ENCODE results near the gene MKLN1. TPM values are rescaled to one million over a fixed set of nuclear protein-coding genes. Genes with fewer than 3 reads are reported as not detected.

MKLN1 gene
- total RNA-seq, 1 experiment from 2014 or later = 90.2 TPM

DNA sequence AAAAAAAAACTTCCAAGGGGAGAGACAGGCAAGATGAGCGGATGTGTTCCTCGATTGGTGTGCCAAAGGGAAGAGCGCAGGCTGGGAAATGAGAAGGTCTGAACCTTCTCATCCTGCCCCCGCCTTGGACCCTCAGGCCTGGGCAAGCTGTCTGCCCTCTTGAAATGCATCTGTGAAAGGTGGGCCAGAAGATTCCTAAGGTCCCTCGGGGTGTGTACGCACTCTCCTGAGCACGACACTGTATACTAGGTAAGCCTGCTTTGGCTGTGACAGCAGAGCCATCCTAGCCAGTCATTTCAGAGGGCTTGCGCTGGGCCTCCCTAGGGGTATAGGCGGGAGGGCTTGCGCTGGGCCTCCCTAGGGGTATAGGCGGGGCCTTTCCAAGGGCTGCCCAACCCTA lies 201.9 kb downstream of the MKLN1 start:
- Histone ChIP-seq H3K4me3 (ENCODE audit: low read depth, low read length, poor library complexity, severe bottlenecking) (no peak overlapping the region), H3K27ac (ENCODE audit: low read depth, low read length, poor library complexity, severe bottlenecking) (no peak overlapping the region), H3K4me1 (ENCODE audit: insufficient read depth, low read length, poor library complexity, severe bottlenecking) (no peaks in the 10 kb centered on the region), H3K36me3 (ENCODE audit: insufficient read depth, low read length, poor library complexity, severe bottlenecking) (no peaks in the 10 kb centered on the region), H3K27me3 (replicated peaks; ENCODE audit: insufficient read depth, low read depth, low read length, poor library complexity) (no peaks in the 10 kb centered on the region), H3K9me3 (ENCODE audit: low read depth, low read length, poor library complexity, severe bottlenecking) (no peaks in the 10 kb centered on the region)
- ChIA-PET CTCF (no interaction called here), POLR2A (ENCODE audit: low non-redundant PET) (no interaction called here)
- TF ChIP-seq, protein P1, sequence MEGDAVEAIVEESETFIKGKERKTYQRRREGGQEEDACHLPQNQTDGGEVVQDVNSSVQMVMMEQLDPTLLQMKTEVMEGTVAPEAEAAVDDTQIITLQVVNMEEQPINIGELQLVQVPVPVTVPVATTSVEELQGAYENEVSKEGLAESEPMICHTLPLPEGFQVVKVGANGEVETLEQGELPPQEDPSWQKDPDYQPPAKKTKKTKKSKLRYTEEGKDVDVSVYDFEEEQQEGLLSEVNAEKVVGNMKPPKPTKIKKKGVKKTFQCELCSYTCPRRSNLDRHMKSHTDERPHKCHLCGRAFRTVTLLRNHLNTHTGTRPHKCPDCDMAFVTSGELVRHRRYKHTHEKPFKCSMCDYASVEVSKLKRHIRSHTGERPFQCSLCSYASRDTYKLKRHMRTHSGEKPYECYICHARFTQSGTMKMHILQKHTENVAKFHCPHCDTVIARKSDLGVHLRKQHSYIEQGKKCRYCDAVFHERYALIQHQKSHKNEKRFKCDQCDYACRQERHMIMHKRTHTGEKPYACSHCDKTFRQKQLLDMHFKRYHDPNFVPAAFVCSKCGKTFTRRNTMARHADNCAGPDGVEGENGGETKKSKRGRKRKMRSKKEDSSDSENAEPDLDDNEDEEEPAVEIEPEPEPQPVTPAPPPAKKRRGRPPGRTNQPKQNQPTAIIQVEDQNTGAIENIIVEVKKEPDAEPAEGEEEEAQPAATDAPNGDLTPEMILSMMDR (conservative IDR thresholded peaks at IDR 0.05; ENCODE audit: low read depth, low read length) = no peak
- no peak for TF ChIP-seq EZH2 (IDR thresholded peaks at IDR 0.05; ENCODE audit: borderline replicate concordance, low read depth, low read length, poor library complexity, severe bottlenecking)
- no peak for DNase-seq (ENCODE audit: low spot score)
- intact Hi-C loops (cut with micrococcal nuclease; ENCODE audit: unreplicated experiment) = no loop called here
- no TSS peak for BruUV-seq (replicated peaks)

DNA sequence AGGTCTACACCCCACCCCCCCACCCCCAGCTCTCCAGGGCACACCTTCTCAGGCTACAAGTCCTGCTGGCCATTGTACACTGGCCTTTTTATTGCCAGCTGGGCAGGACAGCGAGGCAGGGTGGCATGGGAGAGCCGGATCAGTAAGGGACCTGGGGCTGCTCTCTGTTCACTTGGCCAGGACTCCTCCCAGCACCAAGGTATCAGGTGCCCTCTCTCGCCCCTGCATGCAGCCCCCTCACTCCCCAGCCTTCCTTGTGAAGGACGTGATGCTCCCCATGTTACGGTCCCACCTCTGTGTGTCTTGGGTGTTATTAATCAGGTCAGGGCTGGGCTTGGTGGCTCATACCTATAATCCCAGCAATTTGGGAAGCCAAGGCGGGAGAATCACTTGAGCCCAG lies 202.5 kb downstream of the MKLN1 start:
- no peaks in the 10 kb centered on the region for H3K36me3 ChIP-seq (ENCODE audit: insufficient read depth, low read length, poor library complexity, severe bottlenecking)
- no peak overlapping the region for H3K4me3 ChIP-seq (ENCODE audit: low read depth, low read length, poor library complexity, severe bottlenecking)
- no peaks in the 10 kb centered on the region for H3K27me3 ChIP-seq (replicated peaks; ENCODE audit: insufficient read depth, low read depth, low read length, poor library complexity)
- ChIA-PET CTCF (no interaction called here), POLR2A (ENCODE audit: low non-redundant PET) (no interaction called here)
- TF ChIP-seq, protein P1 (conservative IDR thresholded peaks at IDR 0.05; ENCODE audit: low read depth, low read length) = no peak
- TF ChIP-seq EZH2 (IDR thresholded peaks at IDR 0.05; ENCODE audit: borderline replicate concordance, low read depth, low read length, poor library complexity, severe bottlenecking) = no peak
- no peaks in the 10 kb centered on the region for H3K4me1 ChIP-seq (ENCODE audit: insufficient read depth, low read length, poor library complexity, severe bottlenecking)
- no peak overlapping the region for H3K27ac ChIP-seq (ENCODE audit: low read depth, low read length, poor library complexity, severe bottlenecking)
- no peaks in the 10 kb centered on the region for H3K9me3 ChIP-seq (ENCODE audit: low read depth, low read length, poor library complexity, severe bottlenecking)
- no peak for DNase-seq (ENCODE audit: low spot score)
- no TSS peak for BruUV-seq (replicated peaks)
- intact Hi-C loops (cut with micrococcal nuclease; ENCODE audit: unreplicated experiment) = no loop called here

DNA sequence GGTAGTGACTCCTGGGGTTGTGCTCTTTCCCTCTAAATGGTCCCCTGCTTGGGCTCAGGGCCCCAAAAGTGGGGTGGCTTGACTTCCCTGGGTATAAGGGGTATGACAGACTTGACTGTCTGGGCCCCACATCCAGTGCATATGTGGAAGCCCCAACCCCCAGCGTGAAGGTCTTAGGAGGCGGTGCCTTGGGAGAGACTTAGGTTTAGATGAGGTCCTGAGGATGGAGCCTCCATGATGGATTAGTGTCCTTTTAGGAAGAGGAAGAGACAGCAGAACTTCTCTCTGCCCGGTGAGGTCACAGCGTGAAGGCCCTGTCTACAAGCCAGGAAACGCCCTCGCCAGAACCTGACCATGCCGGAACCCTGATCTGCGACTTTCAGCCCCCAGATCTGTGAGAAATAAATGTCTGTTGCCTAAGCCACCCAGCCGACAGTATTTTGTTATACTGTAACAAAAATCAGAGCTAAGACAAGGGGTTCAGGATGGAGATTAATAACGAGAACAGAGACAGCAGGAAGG lies 205.0 kb downstream of the MKLN1 start:
- ChIA-PET POLR2A (ENCODE audit: low non-redundant PET) (no interaction called here), CTCF (no interaction called here)
- Histone ChIP-seq H3K27me3 (replicated peaks; ENCODE audit: insufficient read depth, low read depth, low read length, poor library complexity) (no peaks in the 10 kb centered on the region), H3K4me1 (ENCODE audit: insufficient read depth, low read length, poor library complexity, severe bottlenecking) (peaks cover under 1% of the 10 kb centered on the region), H3K36me3 (ENCODE audit: insufficient read depth, low read length, poor library complexity, severe bottlenecking) (no peaks in the 10 kb centered on the region), H3K27ac (ENCODE audit: low read depth, low read length, poor library complexity, severe bottlenecking) (no peak overlapping the region), H3K9me3 (ENCODE audit: low read depth, low read length, poor library complexity, severe bottlenecking) (no peaks in the 10 kb centered on the region), H3K4me3 (ENCODE audit: low read depth, low read length, poor library complexity, severe bottlenecking) (no peak overlapping the region)
- no peak for DNase-seq (ENCODE audit: low spot score)
- TF ChIP-seq EZH2 (IDR thresholded peaks at IDR 0.05; ENCODE audit: borderline replicate concordance, low read depth, low read length, poor library complexity, severe bottlenecking) = no peak
- TF ChIP-seq, protein P1 (conservative IDR thresholded peaks at IDR 0.05; ENCODE audit: low read depth, low read length) = no peak
- intact Hi-C loops (cut with micrococcal nuclease; ENCODE audit: unreplicated experiment) = no loop called here
- BruUV-seq (replicated peaks) = no TSS peak
